Mesodermal cell (in vitro differentiated cells): ENCODE measurements around the gene STXBP6.
"Not testable (repeated sequence)": the region's sequence is repeated elsewhere in the genome, so short reads cannot be mapped to it uniquely, and the experiment has no call there.

Experiments used
- H3K27ac ChIP-seq: 2 replicates; pipeline ENCODE4 v1.7.0; 2013; ENCODE audit warnings: mild to moderate bottlenecking, low read depth, low read length, moderate library complexity; ENCODE audit not compliant: severe bottlenecking
- H3K36me3 ChIP-seq: 2 replicates; pipeline ENCODE4 v1.7.1; 2013; ENCODE audit warnings: mild to moderate bottlenecking, low read length, moderate library complexity; ENCODE audit not compliant: control insufficient read depth, insufficient read depth
- H3K4me1 ChIP-seq: one replicate; pipeline ENCODE4 v1.7.1; 2013; ENCODE audit warnings: mild to moderate bottlenecking, low read length; ENCODE audit not compliant: insufficient read depth, control insufficient read depth, poor library complexity, severe bottlenecking
- H3K4me3 ChIP-seq: 2 replicates; pipeline ENCODE4 v1.7.0; 2013; ENCODE audit warnings: low read length, control low read depth, mild to moderate bottlenecking; ENCODE audit not compliant: insufficient read depth, poor library complexity, severe bottlenecking; ENCODE audit errors: extremely low read depth
- H3K9me3 ChIP-seq: 2 replicates; pipeline ENCODE4 v1.7.1; 2013; ENCODE audit warnings: mild to moderate bottlenecking, low read length, moderate library complexity; ENCODE audit not compliant: control insufficient read depth
- WGBS, 2 experiments: methylation state at CpG; one replicate each; pipeline ENCODE4 v1.1.5; 2013; ENCODE audit warnings: missing lambda C conversion rate in 2 of 2; ENCODE audit not compliant: insufficient coverage in 2 of 2; 5-methylcytosine and 5-hydroxymethylcytosine counted together

STXBP6 gene

GRCh38 chr14:24937300-24937699, 112.6 kb downstream of the STXBP6 start:
- no peaks in the 10 kb centered on the region for H3K9me3 ChIP-seq
- H3K27ac ChIP-seq = no peak overlapping the region
- H3K4me3 ChIP-seq = no peak overlapping the region
- H3K36me3 ChIP-seq = no peaks in the 10 kb centered on the region
- H3K4me1 ChIP-seq = peaks cover 3% of the 10 kb centered on the region
- no CpG with 5 or more reads among the region's 1 CpG for WGBS, 2 experiments

- WGBS, 2 experiments = 80% methylated on average over 1 of the region's 2 CpGs; no CpG with 5 or more reads in 1 of the 2 experiments
- H3K27ac ChIP-seq, H3K4me3 ChIP-seq, H3K9me3 ChIP-seq, H3K36me3 ChIP-seq, H3K4me1 ChIP-seq: not testable (repeated sequence)
These were observed 113.2 kb downstream of the STXBP6 start for GRCh38 chr14:24936773-24937172.

DNA sequence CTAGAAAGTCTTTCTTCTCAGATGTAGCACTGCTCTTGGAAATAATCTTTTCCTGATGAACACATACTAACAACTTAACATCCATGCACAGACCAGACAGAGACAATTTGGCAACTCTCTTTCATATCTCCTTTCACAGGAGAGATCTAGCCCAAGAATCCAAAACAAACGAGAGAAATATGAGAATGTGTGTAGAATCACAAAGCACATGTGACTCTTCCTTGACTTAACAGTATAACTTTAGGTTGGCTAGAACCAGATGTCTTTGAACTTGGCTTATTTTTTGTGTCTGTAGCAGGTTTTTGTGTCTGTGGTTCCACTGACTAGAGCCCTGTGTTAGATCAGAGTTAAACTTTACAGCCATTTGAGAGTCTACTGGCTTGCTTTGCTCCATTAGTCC, 114.2 kb downstream of the STXBP6 start:
- Histone ChIP-seq H3K36me3 (no peaks in the 10 kb centered on the region), H3K9me3 (no peaks in the 10 kb centered on the region), H3K4me3 (no peak overlapping the region), H3K4me1 (peaks cover 3% of the 10 kb centered on the region), H3K27ac (no peak overlapping the region)
- WGBS, 2 experiments = no CpG with 5 or more reads among the region's 1 CpG

DNA sequence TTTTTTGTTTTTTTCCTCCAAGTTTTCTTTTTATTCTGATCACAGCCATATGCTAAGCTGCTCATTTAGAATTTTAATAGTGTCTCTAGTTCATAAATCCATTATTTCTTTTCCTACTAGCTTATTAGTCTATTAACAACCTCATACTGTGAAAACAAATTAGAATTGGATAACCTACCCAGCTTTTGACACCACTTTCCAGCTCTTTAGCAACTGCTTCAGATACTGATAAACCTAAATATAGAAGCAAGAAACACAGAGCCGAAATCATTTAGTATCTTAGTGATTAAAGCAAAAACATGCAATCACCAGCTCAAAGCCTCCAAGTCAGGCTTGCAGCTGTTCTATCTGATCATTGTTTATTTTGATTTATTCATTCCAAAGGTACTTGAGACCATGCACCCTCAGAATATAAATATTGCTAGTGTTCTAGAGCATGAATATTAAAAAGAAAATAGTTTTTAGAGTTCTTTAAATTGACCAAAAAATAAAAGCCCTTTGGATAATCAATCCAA, 121.5 kb downstream of the STXBP6 start:
- H3K9me3 ChIP-seq = no peaks in the 10 kb centered on the region
- H3K27ac ChIP-seq = no peak overlapping the region
- peaks cover 9% of the 10 kb centered on the region for H3K4me1 ChIP-seq
- H3K4me3 ChIP-seq = no peak overlapping the region
- WGBS, 2 experiments = 60% methylated on average over 1 of the region's 1 CpG; no CpG with 5 or more reads in 1 of the 2 experiments
- H3K36me3 ChIP-seq = no peaks in the 10 kb centered on the region

- H3K4me1 ChIP-seq = peaks cover 9% of the 10 kb centered on the region
- no peak overlapping the region for H3K4me3 ChIP-seq
- WGBS, 2 experiments = 61 to 83% methylated on average over 1 to 4 of the region's 4 CpGs
- no peak overlapping the region for H3K27ac ChIP-seq
- no peaks in the 10 kb centered on the region for H3K36me3 ChIP-seq
- no peaks in the 10 kb centered on the region for H3K9me3 ChIP-seq
These were observed 122.1 kb downstream of the STXBP6 start for GRCh38 chr14:24927809-24928208.

GRCh38 chr14:24925771-24926374, 124.1 kb downstream of the STXBP6 start:
- Histone ChIP-seq H3K36me3 (no peaks in the 10 kb centered on the region), H3K9me3 (no peaks in the 10 kb centered on the region), H3K4me1 (peaks cover 22% of the 10 kb centered on the region), H3K27ac (no peak overlapping the region), H3K4me3 (no peak overlapping the region)
- 84 to 86% methylated on average over 3 to 4 of the region's 5 CpGs for WGBS, 2 experiments

DNA sequence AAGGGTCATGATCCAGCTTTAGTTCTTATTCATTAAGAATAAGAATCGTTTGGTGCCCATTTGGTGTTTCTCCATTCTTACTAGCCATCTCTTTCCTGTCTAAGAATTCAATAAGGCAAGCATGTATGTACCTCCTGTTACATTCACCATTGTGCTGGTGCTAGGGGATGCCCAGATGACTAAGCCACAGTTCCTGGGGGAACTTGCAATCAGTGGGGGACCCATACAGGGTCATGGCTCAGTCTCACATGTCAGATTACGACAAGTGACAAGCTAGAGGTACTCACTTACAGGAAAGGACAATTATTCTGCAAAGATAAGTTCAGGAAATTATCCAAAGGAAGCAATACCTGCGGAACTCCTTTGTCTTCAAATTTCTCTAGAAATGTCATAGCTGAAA, 125.4 kb downstream of the STXBP6 start:
- Histone ChIP-seq H3K4me3 (no peak overlapping the region), H3K36me3 (no peaks in the 10 kb centered on the region), H3K9me3 (no peaks in the 10 kb centered on the region), H3K27ac (no peak overlapping the region), H3K4me1 (peaks cover 22% of the 10 kb centered on the region)
- 100% methylated on average over 1 of the region's 3 CpGs; no CpG with 5 or more reads in 1 of the 2 experiments for WGBS, 2 experiments

DNA sequence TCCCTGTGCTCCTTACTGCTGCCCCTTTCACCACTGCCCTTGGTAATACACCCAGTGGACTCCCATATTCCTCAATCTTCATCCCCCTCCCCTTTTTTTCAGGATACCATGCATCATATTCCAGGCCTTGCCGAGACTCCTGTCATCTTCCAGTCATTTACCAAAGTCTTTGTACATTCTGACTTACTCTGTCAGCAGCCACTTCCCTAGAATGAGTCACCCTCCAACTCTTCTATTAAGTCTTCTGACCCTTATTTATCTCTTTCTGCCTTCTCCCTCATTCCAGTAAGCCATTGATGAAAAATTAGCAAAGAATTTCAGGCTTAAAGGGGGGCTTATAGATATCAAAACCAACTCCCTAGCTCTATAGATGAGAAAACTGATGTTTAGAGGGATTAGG, 128.0 kb downstream of the STXBP6 start:
- H3K9me3 ChIP-seq = no peaks in the 10 kb centered on the region
- no peak overlapping the region for H3K4me3 ChIP-seq
- no peaks in the 10 kb centered on the region for H3K36me3 ChIP-seq
- 82 to 92% methylated on average over 1 of the region's 1 CpG for WGBS, 2 experiments
- peaks cover 13% of the 10 kb centered on the region for H3K4me1 ChIP-seq
- H3K27ac ChIP-seq = no peak overlapping the region

DNA sequence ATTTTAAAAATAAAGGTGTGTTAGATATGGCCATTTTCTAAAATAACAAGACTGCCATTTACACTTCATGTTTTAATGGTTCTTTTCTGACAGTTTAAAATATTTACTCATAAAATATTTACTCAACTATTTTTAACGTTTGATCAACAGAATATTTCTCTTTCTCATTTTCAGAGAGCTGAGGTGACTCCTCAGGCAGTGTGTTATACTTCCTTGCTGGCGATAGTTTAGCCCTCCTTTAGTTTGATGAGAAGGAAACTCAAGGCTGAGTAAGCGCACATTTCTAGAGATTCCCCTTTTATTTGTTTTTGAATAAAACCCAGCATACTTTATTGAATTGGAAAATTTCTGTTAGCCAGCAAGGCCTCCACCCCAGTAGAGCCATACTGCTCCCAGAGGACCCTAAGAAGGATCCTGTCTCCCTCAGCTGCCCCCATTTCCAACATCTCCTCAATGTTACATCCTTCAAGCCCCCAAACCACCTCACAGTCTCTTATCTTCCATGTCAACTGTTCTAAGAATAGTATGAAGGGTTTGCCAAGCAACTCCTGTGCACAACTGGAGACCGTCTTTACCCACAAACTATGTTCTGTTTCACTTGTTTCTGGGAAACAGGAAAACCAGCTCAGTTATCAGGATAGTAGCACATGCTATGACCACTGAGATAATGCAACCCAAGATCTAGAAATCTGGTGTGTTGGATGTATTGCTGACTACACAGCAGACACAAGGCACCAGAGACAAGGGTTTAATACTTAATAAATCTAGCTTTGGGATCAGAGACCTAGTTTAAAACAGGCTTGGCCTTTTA, 129.5 kb downstream of the STXBP6 start:
- Histone ChIP-seq H3K4me3 (no peak overlapping the region), H3K27ac (no peak overlapping the region), H3K9me3 (no peaks in the 10 kb centered on the region), H3K36me3 (no peaks in the 10 kb centered on the region), H3K4me1 (peaks cover 13% of the 10 kb centered on the region)
- WGBS, 2 experiments = 80 to 100% methylated on average over 1 of the region's 4 CpGs

GRCh38 chr14:24918822-24919221, 131.1 kb downstream of the STXBP6 start:
- Histone ChIP-seq H3K36me3 (no peaks in the 10 kb centered on the region), H3K9me3 (no peaks in the 10 kb centered on the region), H3K4me1 (peaks cover 13% of the 10 kb centered on the region), H3K27ac (no peak overlapping the region), H3K4me3 (no peak overlapping the region)
- WGBS, 2 experiments = 92 to 100% methylated on average over 1 to 2 of the region's 4 CpGs
